Gastroesophageal sphincter (tissue), 3 donors: ENCODE data around the gene KIF20A.

Experiments used
- CTCF ChIP-seq, 4 experiments: fragments of 200-600 bp in 2 of 4; fragments of 450-650 bp in 2 of 4; sonication (generic) in 1 of 4; IDR thresholded peaks; one replicate each; pipeline ENCODE4 v1.5.1; 2017 to 2019; ENCODE audit warnings: antibody characterized with exemption in 4 of 4, mild to moderate bottlenecking in 2 of 4, moderate library complexity in 2 of 4
- POLR2AphosphoS5 ChIP-seq: sonication (generic); formaldehyde crosslinking; IDR thresholded peaks from one replicate; pipeline ENCODE4 v1.6.1; 2017; ENCODE audit warnings: antibody characterized with exemption

GRCh38 chr5:138132543-138132942 lies 46.4 kb upstream of the KIF20A start:
- TF ChIP-seq CTCF (IDR thresholded peaks at IDR 0.05), result no peak
- TF ChIP-seq POLR2AphosphoS5, result no peak
